DMS153 (cell line): ENCODE data around the gene CHN1.

Source experiments
- DNase-seq: peaks from one replicate; lab custom pipeline; 2025; lab: John Stamatoyannopoulos, UW

Gene CHN1

GRCh38 chr2:174766271-174766670 is 238.9 kb downstream of the CHN1 start:
- no peak for DNase-seq

DNA sequence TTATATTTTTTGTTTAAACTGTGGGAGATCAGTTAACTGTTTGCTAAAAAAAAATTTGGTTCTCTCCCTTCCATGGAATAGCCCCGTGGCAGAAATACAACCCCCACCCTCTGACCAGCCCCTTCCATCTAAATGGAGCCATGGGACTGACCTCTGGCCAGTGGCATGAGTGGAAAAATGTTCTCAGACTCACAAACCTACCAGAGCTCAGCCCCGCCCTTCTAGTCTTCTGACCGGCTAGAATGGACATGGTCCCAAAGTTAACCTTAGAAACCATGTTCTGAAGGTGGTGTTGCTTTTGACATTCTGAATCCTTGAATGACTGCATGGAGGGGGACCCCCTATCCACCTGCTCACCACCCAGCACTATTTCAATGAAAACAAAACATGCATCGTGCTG is 239.6 kb downstream of the CHN1 start:
- DNase-seq, result no peak

DNA sequence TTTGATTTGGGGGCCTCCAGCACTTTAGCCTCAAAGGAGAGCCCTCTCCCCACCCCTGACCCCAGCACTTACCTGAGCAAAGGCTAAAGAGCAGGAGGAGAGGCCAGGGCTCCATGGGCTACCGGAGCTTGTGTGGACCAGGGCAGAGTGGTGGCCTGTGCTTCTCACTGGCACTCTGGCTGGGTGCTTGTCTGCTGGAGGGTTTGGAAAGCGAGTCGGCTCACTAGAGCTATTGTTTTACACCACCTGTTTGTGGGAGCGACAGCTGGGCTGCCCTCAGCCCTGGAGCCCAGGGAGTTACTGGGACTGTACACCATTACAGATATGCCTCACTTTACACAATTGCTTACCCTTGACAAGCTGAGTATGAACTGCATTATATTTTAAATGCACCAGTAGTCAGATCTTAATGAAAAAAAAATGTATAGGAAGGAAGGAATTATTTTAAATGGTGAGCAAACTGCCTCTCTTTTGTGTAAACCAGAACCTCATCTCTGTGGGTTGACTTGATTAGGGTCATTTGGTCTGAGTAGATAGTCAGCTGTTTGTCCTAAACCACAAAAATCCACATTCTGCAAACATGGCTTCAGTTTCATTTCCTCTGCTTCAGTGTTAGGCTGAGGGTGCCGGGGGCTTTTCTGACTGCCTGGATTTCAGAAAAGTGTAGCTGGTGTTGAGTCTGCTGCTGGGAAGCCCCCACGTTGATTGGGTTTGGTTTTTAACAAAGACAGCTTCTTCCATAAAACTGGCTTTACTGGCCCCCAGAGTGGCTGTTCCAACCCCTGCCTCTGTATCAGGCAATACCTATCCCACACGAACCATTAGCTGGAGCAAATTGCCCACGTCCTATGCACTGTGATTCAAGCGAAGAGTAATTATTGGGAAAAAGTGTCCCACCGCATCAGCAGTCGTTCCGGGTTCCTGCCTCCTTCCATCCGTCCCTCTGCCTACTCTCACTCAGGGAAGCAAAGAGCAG is 240.6 kb downstream of the CHN1 start, which contains the start of gene CHRNA1:
Gene CHRNA1, minus strand, starts transcription at position 193 of the 976 bp plus-strand sequence. Its CDS starts 78 bp downstream, at position 115.
- peak; percentile 73 for DNase-seq

DNA sequence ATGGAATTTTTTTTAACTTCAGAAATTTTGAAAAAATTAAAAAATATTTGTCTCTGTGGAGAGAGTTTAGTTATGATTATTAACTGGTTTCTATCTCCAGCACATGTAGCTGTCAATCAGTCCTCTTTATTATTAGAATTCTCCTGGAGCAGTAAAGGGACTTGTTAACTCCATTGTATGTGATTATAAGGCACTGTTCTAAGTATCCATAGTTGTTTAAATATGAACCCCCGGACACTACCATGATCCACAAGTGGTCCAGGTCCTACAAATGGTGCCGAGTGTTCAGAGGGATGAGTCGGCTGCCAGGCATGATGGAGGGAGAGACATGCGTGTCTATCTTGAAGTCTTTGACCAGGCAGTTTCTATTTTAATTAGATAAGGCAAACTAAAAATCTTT is 241.4 kb downstream of the CHN1 start:
- no peak for DNase-seq

DNA sequence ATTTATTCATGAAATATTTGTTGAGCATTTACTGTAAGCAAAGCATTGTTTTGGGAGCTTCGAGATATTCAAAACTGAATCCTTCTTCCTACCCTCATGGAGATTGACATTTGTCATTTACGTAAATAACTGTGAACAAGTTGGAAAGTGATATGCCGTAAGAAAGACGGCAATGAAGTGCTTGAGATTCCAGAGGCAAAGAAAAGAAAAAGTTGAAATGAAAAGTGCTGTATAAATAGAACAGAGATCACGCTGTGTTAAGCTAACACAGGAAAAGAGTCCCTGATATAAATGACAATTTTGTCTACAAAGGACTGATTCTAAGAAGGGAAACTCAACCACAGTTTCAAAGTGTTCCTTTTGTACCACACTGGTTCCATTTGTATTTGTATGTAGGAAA is 242.7 kb downstream of the CHN1 start:
- DNase-seq, result no peak

DNA sequence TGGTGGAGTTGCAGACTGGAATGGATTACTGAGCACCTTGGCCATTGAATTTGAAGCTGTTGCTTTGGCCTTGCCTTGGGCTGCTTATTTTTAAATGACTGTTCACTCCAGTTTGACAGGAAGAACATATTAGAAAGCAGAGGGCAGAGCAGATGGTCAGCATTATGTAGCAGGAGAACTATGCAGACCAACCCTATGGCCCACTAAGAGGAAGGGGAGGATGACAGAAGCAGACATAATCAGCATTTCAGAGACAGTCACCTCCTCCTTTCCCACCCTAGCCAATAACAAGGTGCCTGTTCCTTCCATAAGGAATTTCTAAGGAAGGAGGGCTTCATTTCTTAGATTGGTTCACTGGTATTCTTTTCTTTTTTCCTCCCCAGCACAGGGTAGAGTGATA is 243.3 kb downstream of the CHN1 start:
- DNase-seq, result no peak

GRCh38 chr2:174760845-174761473 is 244.2 kb downstream of the CHN1 start:
- DNase-seq, result no peak

DNA sequence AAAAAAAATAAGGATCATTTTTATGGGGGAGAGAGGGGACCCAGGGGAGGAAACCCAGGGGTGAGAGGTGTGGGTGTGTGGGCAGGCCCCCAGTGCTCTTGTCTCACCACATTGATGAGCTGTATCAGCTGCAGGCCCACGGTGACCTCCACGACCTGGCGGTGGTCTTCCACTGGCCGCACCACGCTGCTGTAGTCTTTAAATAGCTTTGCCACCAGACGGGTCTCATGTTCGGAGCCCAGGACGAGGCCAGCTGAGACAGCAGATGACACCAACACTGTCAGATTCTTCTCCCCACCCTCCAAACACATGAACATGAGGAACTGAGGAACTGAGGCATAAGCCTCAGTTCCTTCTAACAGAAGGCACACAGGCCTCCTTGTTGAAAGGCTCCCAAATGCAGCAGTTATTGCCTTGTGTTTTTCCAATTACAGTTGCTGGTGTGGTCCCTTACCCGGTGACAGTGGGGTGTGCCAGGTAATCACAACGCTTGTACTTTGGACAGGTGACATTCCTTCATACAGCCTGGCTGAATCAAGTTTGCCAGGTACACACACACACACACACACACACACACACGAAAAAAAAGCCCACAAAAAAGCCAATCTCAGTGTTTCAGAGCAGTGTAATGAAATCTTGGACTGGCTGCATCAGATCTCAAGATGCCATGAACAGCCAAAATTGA is 245.7 kb downstream of the CHN1 start:
- DNase-seq, result no peak

DNA sequence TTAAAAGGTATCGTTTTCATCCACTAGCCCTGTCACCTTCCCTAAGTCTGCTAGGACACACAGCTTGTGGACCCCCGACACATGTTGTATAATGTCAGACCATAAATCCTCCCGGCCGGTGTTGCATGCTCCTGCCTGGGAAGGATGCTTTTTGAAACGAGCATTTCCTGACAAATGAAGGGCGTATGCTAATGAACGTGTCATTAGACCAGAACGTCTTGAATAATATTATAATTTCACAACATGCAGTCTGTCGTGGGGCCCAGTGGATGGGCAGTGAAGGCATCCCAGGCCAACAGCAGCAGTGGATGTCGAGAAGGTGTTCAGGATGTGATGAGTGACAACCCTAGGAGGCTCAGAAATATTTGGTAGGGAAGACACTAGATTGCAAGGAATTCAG is 248.4 kb downstream of the CHN1 start:
- DNase-seq, result no peak

DNA sequence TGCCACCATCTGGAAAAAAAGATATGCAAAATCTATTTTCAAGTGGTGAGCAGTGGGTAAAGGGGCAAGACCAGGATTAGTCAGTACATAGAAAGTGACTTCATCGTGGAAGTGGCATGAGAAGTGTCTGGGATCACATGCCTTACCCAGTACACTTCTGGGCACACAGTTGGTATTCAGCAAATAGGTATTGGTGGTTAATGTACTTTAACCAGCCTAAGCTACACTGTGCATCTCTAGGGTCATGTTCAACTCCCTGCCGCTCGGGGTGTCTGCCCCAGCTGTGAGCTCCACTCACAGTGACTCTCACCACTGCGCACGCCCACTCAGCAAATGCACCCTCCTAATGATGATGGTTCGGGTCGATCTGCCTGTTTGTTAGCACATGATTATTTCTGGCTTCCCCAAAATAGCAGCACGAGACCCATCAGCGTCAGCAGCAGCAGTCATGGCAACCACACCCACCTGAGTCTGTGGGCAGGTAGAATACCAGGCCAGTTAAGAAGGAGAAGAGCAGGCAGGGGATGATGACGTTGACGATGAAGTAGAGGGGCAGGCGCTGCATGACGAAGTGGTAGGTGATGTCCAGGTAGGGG is 252.0 kb downstream of the CHN1 start:
- no peak for DNase-seq

GRCh38 chr2:174752403-174753037 is 252.7 kb downstream of the CHN1 start:
- no peak for DNase-seq

GRCh38 chr2:174750923-174751441 is 254.2 kb downstream of the CHN1 start:
- no peak for DNase-seq

DNA sequence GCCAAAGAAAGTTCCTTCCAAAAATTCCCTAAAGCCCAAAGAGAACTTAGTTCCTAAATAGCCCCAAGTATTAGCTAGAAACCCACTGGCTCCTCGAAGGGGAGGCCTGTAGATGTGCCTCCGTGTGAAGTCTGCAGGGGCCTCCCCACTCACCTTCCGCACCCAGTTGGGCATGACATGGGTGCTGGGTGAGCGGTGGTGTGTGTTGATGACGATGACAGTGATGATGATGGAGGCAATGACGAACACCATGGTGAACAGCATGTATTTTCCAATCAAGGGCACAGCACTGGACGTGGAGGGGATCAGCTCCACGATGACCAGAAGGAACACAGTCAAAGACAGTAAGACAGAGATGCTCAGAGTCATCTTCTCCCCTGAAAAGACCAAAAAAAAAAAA is 255.4 kb downstream of the CHN1 start:
- DNase-seq, result no peak

- peak; percentile 27 for DNase-seq
These were observed 256.2 kb downstream of the CHN1 start for GRCh38 chr2:174748948-174749347.
